D721Med (cell line): Measurements from ENCODE around the gene NUP42.

Experiments
- DNase-seq: peaks from one replicate; pipeline ENCODE4 v3.0.0; 2011; ENCODE audit warnings: low spot score; ENCODE audit not compliant: insufficient read length
- FAIRE-seq: peaks from 2 replicates; lab custom pipeline; 2011; peaks lifted over from hg19 to GRCh38; lab: Jason Lieb, UNC
- CTCF ChIP-seq: IDR thresholded peaks from 2 replicates; pipeline ENCODE4 v1.5.1; 2012; ENCODE audit warnings: mild to moderate bottlenecking, control low read depth; ENCODE audit not compliant: insufficient read depth; ENCODE audit errors: missing control alignments

The NUP42 gene

DNA sequence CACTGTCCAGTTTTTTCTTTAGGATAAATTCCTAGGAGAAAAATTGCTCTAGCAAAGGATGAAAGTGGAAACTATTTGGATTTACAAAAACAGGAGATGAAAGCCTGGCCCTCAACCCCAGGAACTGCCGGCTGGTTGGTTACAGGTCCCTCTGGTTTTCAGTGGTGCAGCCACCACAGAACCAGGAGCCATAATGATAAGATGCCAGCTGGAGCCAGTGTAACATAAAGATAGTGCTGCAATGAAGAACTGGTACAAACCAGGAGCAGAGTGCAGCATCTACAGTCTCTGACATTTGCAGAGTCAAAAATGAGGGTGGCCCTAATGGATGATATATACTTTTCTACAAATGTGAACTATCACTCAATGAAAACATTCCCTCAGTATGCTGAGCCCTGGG is 20.4 kb upstream of the NUP42 start:
- TF ChIP-seq CTCF, result no peak
- DNase-seq (no peak), FAIRE-seq (no peak)

DNA sequence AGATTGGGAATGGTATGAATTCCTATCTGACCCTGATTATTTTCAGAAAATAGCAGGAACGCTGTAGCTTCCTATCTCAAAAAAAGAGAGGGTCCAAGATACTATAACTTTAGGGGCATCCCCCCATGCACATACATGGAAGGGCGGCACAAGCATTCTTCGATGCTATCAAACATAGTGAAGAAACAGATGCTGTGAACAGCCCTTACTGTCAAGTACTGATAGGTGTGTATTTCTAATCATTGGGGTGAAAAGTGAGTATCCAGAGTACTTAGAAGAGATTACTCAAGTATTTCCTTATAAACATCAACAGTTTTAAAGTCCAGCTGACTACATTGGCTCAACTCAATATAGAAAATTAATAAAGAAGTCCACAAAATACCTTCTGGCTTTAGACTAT is 17.0 kb upstream of the NUP42 start:
- TF ChIP-seq CTCF, result no peak
- FAIRE-seq (no peak), DNase-seq (no peak)

GRCh38 chr7:23165316-23165715 is 16.5 kb upstream of the NUP42 start:
- TF ChIP-seq CTCF, result no peak
- no peak for FAIRE-seq
- no peak for DNase-seq

GRCh38 chr7:23167691-23168090 is 14.2 kb upstream of the NUP42 start:
- FAIRE-seq, result no peak
- TF ChIP-seq CTCF, result no peak

GRCh38 chr7:23168111-23168885 is 13.6 kb upstream of the NUP42 start:
- no peak for DNase-seq
- TF ChIP-seq CTCF, result no peak
- no peak for FAIRE-seq

More at GRCh38 chr7:23167691-23168090, 14.2 kb upstream of the NUP42 start:
- no peak for DNase-seq

DNA sequence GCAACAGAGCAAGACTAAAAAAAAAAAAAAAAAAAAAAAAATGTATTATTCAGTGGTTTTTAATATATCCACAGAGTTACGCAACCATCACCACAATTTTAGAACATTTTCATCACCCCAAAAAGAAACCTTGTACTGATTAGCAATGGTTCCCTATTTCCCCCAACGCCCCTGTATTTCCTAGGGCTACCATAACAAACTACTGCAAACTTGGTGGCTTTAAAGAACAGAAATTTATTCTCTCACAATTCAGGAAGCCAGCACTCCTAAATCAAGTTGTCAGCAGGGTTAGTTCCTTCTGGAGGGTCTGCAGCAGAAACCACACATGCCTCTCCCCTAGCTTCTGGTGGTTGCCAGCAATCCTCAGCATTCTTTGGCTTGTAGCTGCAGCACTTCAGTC is 5.9 kb upstream of the NUP42 start:
- TF ChIP-seq CTCF, result no peak
- no peak for FAIRE-seq
- no peak for DNase-seq

DNA sequence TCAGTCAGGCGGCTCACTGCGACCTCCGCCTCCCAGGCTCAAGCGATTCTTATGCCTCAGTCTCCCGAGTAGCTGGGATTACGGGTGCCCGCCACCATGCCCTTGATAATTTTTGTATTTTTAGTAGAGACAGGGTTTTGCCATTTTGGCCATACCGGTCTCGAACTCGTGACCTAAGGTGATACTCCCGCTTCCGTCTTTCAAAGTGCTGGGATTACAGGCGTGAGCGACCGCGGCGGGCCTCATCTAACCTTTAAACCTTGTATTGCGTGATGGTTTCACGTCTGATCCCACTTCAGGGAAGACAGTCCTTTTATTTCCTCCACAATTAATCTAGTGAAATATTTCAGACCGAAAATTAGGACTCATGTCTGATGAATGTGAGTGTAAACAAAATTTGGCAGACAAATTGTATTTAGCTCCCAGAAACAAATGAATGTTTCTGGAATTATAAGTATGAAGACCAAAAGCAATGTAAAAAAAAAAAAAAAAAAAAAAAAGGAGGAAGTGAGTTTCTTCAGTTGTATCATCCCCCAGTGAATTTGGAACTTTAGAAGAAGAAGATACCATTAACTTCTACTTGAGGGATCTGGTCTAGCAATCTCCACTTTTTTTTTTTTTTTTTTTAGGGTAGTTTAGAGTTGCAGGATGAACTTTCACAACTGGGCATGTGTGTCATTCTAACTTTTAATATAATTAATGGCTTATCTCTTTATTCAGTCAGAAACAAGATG is 1.6 kb downstream of the NUP42 start:
- FAIRE-seq, result no peak
- no peak for DNase-seq
- no peak for TF ChIP-seq CTCF
